Activated CD4-positive, alpha-beta T cell treated with anti-CD3 and anti-CD28 coated beads for 36 hours (primary cell): ENCODE measurements around the gene DRD2. TPM values are rescaled to one million over a fixed set of nuclear protein-coding genes. Genes with fewer than 3 reads are reported as not detected.

Experiments used
- ATAC-seq: fragments of 200-7000 bp; cut with Tn5 transposase; one replicate; pipeline ENCODE4 v1.10.0; 2021; ENCODE audit warnings: mild to moderate bottlenecking, moderate library complexity
- CTCF ChIA-PET: fragments of 350-600 bp; sonication (Branson Sonifier 250); formaldehyde crosslinking; loops from one replicate; lab custom pipeline; 2021; ENCODE audit warnings: antibody characterized with exemption; lab: Charles Lee
- POLR2A ChIA-PET: fragments of 350-600 bp; sonication (Branson Sonifier 250); formaldehyde crosslinking; loops from one replicate; lab custom pipeline; 2021; ENCODE audit warnings: antibody characterized with exemption, inconsistent platforms; lab: Charles Lee
- DNase-seq: peaks from one replicate; pipeline ENCODE4 v3.0.0-alpha.2; 2020
- H3K27ac Mint-ChIP-seq: one replicate; pipeline ENCODE4 v1.8.0; 2021; ENCODE audit warnings: mixed read lengths
- H3K27me3 Mint-ChIP-seq: one replicate; pipeline ENCODE4 v1.8.0; 2021; ENCODE audit warnings: mixed read lengths
- H3K36me3 Mint-ChIP-seq: one replicate; pipeline ENCODE4 v1.8.0; 2021; ENCODE audit warnings: low read depth, mixed read lengths
- H3K4me1 Mint-ChIP-seq: one replicate; pipeline ENCODE4 v1.8.0; 2021; ENCODE audit warnings: mixed read lengths
- H3K4me3 Mint-ChIP-seq: one replicate; pipeline ENCODE4 v1.8.0; 2021; ENCODE audit warnings: mild to moderate bottlenecking, moderate library complexity, mixed read lengths
- H3K9me3 Mint-ChIP-seq: one replicate; pipeline ENCODE4 v1.8.0; 2021; ENCODE audit warnings: low read depth, mixed read lengths
- intact Hi-C, 2 experiments: fragments of 100-400 bp; cut with DNase I in 1 of 2; cut with micrococcal nuclease in 1 of 2; formaldehyde crosslinking; loops; one replicate each; pipeline versions ENCODE4 v1.14.2 to v1.15.1; 2022 to 2024; cut with DNase I, micrococcal nuclease
- total RNA-seq, 2 experiments: library from RNA; stranded (reverse); gene quantifications; one replicate each; pipeline ENCODE4 v1.2.3, GENCODE V29; 2021

The DRD2 gene
- total RNA-seq, 2 experiments from 2014 or later = not detected

GRCh38 chr11:113440816-113441215 lies 34.4 kb downstream of the DRD2 start:
- CTCF ChIA-PET = no interaction called here
- Mint-ChIP-seq H3K4me3 (no peak overlapping the region), H3K36me3 (no peaks in the 10 kb centered on the region), H3K27me3 (peaks cover 21% of the 10 kb centered on the region), H3K4me1 (no peaks in the 10 kb centered on the region), H3K9me3 (no peaks in the 10 kb centered on the region), H3K27ac (no peak overlapping the region)
- no peak for ATAC-seq
- intact Hi-C loops = no loop called here
- DNase-seq = no peak
- POLR2A ChIA-PET = no interaction called here

GRCh38 chr11:113436672-113437252 lies 38.4 kb downstream of the DRD2 start:
- intact Hi-C loops = loop anchor here in 1 of 2 experiments (1.0 kb wide), 1 partner anchor 46 kb away; no protein-coding TSS in a partner anchor
- Mint-ChIP-seq H3K9me3 (no peaks in the 10 kb centered on the region), H3K27me3 (peaks cover 11% of the 10 kb centered on the region), H3K4me1 (no peaks in the 10 kb centered on the region), H3K36me3 (no peaks in the 10 kb centered on the region), H3K27ac (no peak overlapping the region), H3K4me3 (no peak overlapping the region)
- ATAC-seq (no peak), DNase-seq (no peak)
- POLR2A ChIA-PET = no interaction called here
- CTCF ChIA-PET = no interaction called here

GRCh38 chr11:113435190-113435968 lies 39.8 kb downstream of the DRD2 start:
- POLR2A ChIA-PET = no interaction called here
- intact Hi-C loops = no loop called here
- H3K9me3 Mint-ChIP-seq = no peaks in the 10 kb centered on the region

GRCh38 chr11:113431746-113432145 lies 43.5 kb downstream of the DRD2 start:
- intact Hi-C loops = no loop called here
- CTCF ChIA-PET = interaction anchor here (0.6 to 0.8 kb wide), 2 partner anchors 68 to 136 kb away, joined by 3 read pairs; no protein-coding TSS in a partner anchor
- H3K36me3 Mint-ChIP-seq = no peaks in the 10 kb centered on the region

More at GRCh38 chr11:113435190-113435968, 39.8 kb downstream of the DRD2 start:
- DNase-seq (no peak), ATAC-seq (no peak)
- H3K27me3 Mint-ChIP-seq = peaks cover 9% of the 10 kb centered on the region
- CTCF ChIA-PET = no interaction called here
- H3K36me3 Mint-ChIP-seq = no peaks in the 10 kb centered on the region
- no peak overlapping the region for H3K4me3 Mint-ChIP-seq
- H3K4me1 Mint-ChIP-seq = no peaks in the 10 kb centered on the region
- no peak overlapping the region for H3K27ac Mint-ChIP-seq

DNA sequence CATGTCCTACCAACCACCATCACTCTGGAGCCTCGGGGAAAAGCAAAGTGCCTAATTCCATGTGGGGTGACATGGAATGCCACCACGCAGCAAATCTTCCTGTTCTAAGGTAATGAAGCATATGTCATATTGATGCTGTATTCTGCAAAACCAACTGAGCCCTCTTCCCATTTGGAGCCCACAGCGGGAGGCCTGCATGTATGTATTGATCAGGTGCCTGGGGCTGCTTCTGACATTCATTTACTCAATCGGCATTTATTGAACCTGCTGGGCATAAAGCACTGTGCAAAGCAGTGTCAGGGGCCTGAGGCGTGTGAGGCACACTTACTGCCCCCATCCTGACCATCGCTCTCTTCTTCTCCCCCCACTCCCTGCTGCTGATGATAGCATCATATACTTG lies 48.5 kb downstream of the DRD2 start:
- intact Hi-C loops = no loop called here
- H3K4me1 Mint-ChIP-seq = no peaks in the 10 kb centered on the region
- H3K36me3 Mint-ChIP-seq = no peaks in the 10 kb centered on the region
- no peak for ATAC-seq
- peaks cover 2% of the 10 kb centered on the region for H3K27me3 Mint-ChIP-seq
- no peak for DNase-seq
- H3K9me3 Mint-ChIP-seq = no peaks in the 10 kb centered on the region
- POLR2A ChIA-PET = no interaction called here
- CTCF ChIA-PET = no interaction called here
- no peak overlapping the region for H3K4me3 Mint-ChIP-seq
- H3K27ac Mint-ChIP-seq = no peak overlapping the region

More at GRCh38 chr11:113431746-113432145, 43.5 kb downstream of the DRD2 start:
- POLR2A ChIA-PET = no interaction called here
- ATAC-seq (no peak), DNase-seq (no peak)
- no peak overlapping the region for H3K4me3 Mint-ChIP-seq
- no peaks in the 10 kb centered on the region for H3K4me1 Mint-ChIP-seq
- H3K27me3 Mint-ChIP-seq = peaks cover 2% of the 10 kb centered on the region
- H3K9me3 Mint-ChIP-seq = no peaks in the 10 kb centered on the region
- H3K27ac Mint-ChIP-seq = no peak overlapping the region

- H3K9me3 Mint-ChIP-seq = no peaks in the 10 kb centered on the region
- POLR2A ChIA-PET = no interaction called here
- H3K27ac Mint-ChIP-seq = no peak overlapping the region
- intact Hi-C loops = no loop called here
- ATAC-seq (no peak), DNase-seq (no peak)
- no peaks in the 10 kb centered on the region for H3K4me1 Mint-ChIP-seq
- no peaks in the 10 kb centered on the region for H3K36me3 Mint-ChIP-seq
- H3K4me3 Mint-ChIP-seq = no peak overlapping the region
- CTCF ChIA-PET = no interaction called here
- peaks cover 4% of the 10 kb centered on the region for H3K27me3 Mint-ChIP-seq
Measured at GRCh38 chr11:113420808-113421207, 54.4 kb downstream of the DRD2 start.

GRCh38 chr11:113419454-113420003 lies 55.7 kb downstream of the DRD2 start:
- DNase-seq (no peak), ATAC-seq (no peak)
- H3K4me1 Mint-ChIP-seq = no peaks in the 10 kb centered on the region
- H3K36me3 Mint-ChIP-seq = no peaks in the 10 kb centered on the region
- H3K27me3 Mint-ChIP-seq = peaks cover 4% of the 10 kb centered on the region
- ChIA-PET POLR2A (no interaction called here), CTCF (interaction anchor here (0.6 kb wide), 1 partner anchor 175 kb away, joined by 3 read pairs; no protein-coding TSS in a partner anchor)
- intact Hi-C loops = no loop called here
- no peak overlapping the region for H3K4me3 Mint-ChIP-seq
- H3K27ac Mint-ChIP-seq = no peak overlapping the region
- H3K9me3 Mint-ChIP-seq = no peaks in the 10 kb centered on the region

DNA sequence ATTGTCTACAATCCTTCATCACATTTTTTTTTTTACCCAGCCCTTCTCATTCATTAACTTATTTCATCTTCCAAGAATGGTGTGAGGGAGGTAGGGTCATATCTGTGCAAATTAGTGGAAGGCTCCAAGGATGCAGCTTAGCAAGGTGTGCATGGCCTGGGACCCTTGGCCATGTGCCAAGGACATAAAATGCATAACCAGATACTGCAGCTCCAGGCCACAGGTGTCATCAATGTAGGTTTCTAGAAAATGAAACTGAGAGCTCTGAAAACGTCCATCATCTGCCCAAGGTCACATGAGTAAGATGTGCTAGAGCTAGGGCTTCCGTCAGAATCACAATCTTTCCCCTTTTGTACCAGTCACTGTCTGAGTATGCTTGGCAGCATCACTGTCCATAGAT lies 57.8 kb downstream of the DRD2 start:
- intact Hi-C loops = no loop called here
- no peaks in the 10 kb centered on the region for H3K36me3 Mint-ChIP-seq
- ChIA-PET POLR2A (no interaction called here), CTCF (no interaction called here)
- H3K4me1 Mint-ChIP-seq = no peaks in the 10 kb centered on the region
- ATAC-seq (no peak), DNase-seq (no peak)
- no peak overlapping the region for H3K27ac Mint-ChIP-seq
- H3K27me3 Mint-ChIP-seq = peaks cover 4% of the 10 kb centered on the region
- H3K9me3 Mint-ChIP-seq = no peaks in the 10 kb centered on the region
- H3K4me3 Mint-ChIP-seq = no peak overlapping the region

GRCh38 chr11:113415343-113415742 lies 59.9 kb downstream of the DRD2 start:
- Mint-ChIP-seq H3K36me3 (no peaks in the 10 kb centered on the region), H3K4me3 (no peak overlapping the region), H3K4me1 (no peaks in the 10 kb centered on the region), H3K9me3 (no peaks in the 10 kb centered on the region), H3K27ac (no peak overlapping the region), H3K27me3 (peaks cover 2% of the 10 kb centered on the region)
- intact Hi-C loops = no loop called here
- DNase-seq (no peak), ATAC-seq (no peak)
- CTCF ChIA-PET = no interaction called here
- POLR2A ChIA-PET = no interaction called here

DNA sequence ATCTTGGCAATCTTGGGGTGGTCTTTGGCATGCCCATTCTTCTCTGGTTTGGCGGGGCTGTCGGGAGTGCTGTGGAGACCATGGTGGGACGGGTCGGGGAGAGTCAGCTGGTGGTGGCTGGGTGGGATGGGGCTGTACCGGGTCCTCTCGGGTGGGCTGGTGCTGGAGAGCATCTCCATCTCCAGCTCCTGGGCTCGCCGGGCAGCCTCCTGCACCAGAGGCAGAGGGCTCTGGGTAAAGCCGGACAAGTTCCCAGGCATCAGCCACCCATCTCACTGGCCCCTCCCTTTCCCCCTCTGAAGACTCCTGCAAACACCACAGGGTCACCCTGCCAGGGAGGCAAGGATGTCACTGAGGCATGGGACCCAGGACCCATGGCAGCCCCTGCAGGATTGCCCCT lies 62.5 kb downstream of the DRD2 start:
- intact Hi-C loops = no loop called here
- H3K4me1 Mint-ChIP-seq = no peaks in the 10 kb centered on the region
- no peak overlapping the region for H3K4me3 Mint-ChIP-seq
- no peaks in the 10 kb centered on the region for H3K36me3 Mint-ChIP-seq
- no peak overlapping the region for H3K27ac Mint-ChIP-seq
- no peaks in the 10 kb centered on the region for H3K27me3 Mint-ChIP-seq
- ATAC-seq = no peak
- no peaks in the 10 kb centered on the region for H3K9me3 Mint-ChIP-seq
- CTCF ChIA-PET = no interaction called here
- DNase-seq = no peak
- POLR2A ChIA-PET = no interaction called here

DNA sequence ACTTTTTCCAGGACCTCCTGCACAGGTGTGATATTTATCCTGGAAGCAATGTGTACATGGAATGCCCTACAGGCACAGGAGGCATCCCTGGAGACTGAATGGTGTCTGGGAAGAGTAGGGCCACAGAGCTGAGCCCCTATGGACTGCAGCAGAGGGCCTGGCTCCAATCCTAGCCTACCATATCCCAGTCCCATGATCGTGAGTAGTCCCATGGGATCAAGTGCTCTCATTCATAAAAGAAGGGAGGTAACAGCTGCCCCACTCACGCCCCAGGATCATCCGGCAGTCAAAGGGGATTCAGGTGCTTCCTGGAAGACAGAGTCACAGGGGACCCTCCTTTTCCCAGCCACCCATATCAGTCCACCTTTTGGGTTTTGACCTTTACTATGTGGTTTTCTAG lies 63.7 kb downstream of the DRD2 start:
- no peak for ATAC-seq
- ChIA-PET POLR2A (no interaction called here), CTCF (no interaction called here)
- Mint-ChIP-seq H3K27ac (no peak overlapping the region), H3K4me3 (no peak overlapping the region), H3K27me3 (no peaks in the 10 kb centered on the region), H3K9me3 (no peaks in the 10 kb centered on the region), H3K4me1 (no peaks in the 10 kb centered on the region), H3K36me3 (no peaks in the 10 kb centered on the region)
- intact Hi-C loops = no loop called here
- no peak for DNase-seq
